ENCODE data around the gene TRIM9. TPM values are rescaled to one million over a fixed set of nuclear protein-coding genes. Genes with fewer than 3 reads are reported as not detected.

The TRIM9 gene
- total RNA-seq, 2 experiments from 2014 or later = 0.19 to 0.45 TPM

GRCh38 chr14:51000566-51000965 is 94.3 kb downstream of the TRIM9 start:
- H3K4me3 ChIP-seq (ENCODE audit: low read length) = no peak overlapping the region
- intact Hi-C loops (cut with DNase I, micrococcal nuclease) = no loop called here
- TF ChIP-seq CTCF (IDR thresholded peaks at IDR 0.05) = no peak
- DNase-seq (no peak), ATAC-seq (ENCODE audit: poor library complexity) (no peak)
- H3K27me3 ChIP-seq (ENCODE audit: control insufficient read depth in 1 of 2, insufficient read depth in 2 of 2, low read length in 2 of 2) = peaks cover 0 to 2% of the 10 kb centered on the region in 2 experiments
- H3K4me1 ChIP-seq (ENCODE audit: insufficient read depth, low read length) = no peaks in the 10 kb centered on the region
- no peaks in the 10 kb centered on the region for H3K9me3 Mint-ChIP-seq
- no peaks in the 10 kb centered on the region for H3K9me3 ChIP-seq (ENCODE audit: control insufficient read depth in 1 of 2, insufficient read depth in 1 of 2, low read length in 2 of 2)
- no peak overlapping the region for H3K4me3 Mint-ChIP-seq
- H3K36me3 Mint-ChIP-seq (ENCODE audit: low read depth) = no peaks in the 10 kb centered on the region
- H3K36me3 ChIP-seq (ENCODE audit: insufficient read depth, low read length) = no peaks in the 10 kb centered on the region
- no peak overlapping the region for H3K27ac Mint-ChIP-seq
- POLR2A ChIA-PET = no interaction called here
- H3K27ac ChIP-seq (ENCODE audit: low read depth in 1 of 2, low read length in 2 of 2) = no peak overlapping the region
- H3K27me3 Mint-ChIP-seq = no peaks in the 10 kb centered on the region
- CTCF ChIA-PET = interaction anchor here (1.1 kb wide), 1 partner anchor 22 kb away, joined by 3 read pairs; no protein-coding TSS in a partner anchor
- H3K4me1 Mint-ChIP-seq (ENCODE audit: low read depth) = no peaks in the 10 kb centered on the region

- Mint-ChIP-seq H3K4me3 (no peak overlapping the region), H3K36me3 (ENCODE audit: low read depth) (no peaks in the 10 kb centered on the region), H3K9me3 (no peaks in the 10 kb centered on the region), H3K27ac (no peak overlapping the region), H3K4me1 (ENCODE audit: low read depth) (no peaks in the 10 kb centered on the region), H3K27me3 (no peaks in the 10 kb centered on the region)
- Histone ChIP-seq H3K4me3 (ENCODE audit: low read length) (no peak overlapping the region), H3K9me3 (ENCODE audit: control insufficient read depth in 1 of 2, insufficient read depth in 1 of 2, low read length in 2 of 2) (no peaks in the 10 kb centered on the region), H3K4me1 (ENCODE audit: insufficient read depth, low read length) (no peaks in the 10 kb centered on the region), H3K27me3 (ENCODE audit: control insufficient read depth in 1 of 2, insufficient read depth in 2 of 2, low read length in 2 of 2) (peaks cover 0 to 2% of the 10 kb centered on the region in 2 experiments), H3K36me3 (ENCODE audit: insufficient read depth, low read length) (no peaks in the 10 kb centered on the region), H3K27ac (ENCODE audit: low read depth in 1 of 2, low read length in 2 of 2) (no peak overlapping the region)
- TF ChIP-seq CTCF (IDR thresholded peaks at IDR 0.05) = no peak
- no peak for ATAC-seq (ENCODE audit: poor library complexity)
- DNase-seq = no peak
- ChIA-PET CTCF (interaction anchor here (1.1 kb wide), 1 partner anchor 23 kb away, joined by 3 read pairs; no protein-coding TSS in a partner anchor), POLR2A (interaction anchor here (0.6 kb wide), 1 partner anchor 8 kb away, joined by 3 read pairs; no protein-coding TSS in a partner anchor)
- intact Hi-C loops (cut with DNase I, micrococcal nuclease) = no loop called here
Observed at GRCh38 chr14:50999726-51000125, 95.2 kb downstream of the TRIM9 start.

GRCh38 chr14:50998612-50999011 is 96.3 kb downstream of the TRIM9 start:
- intact Hi-C loops (cut with DNase I, micrococcal nuclease) = no loop called here
- Histone ChIP-seq H3K4me3 (ENCODE audit: low read length) (no peak overlapping the region), H3K4me1 (ENCODE audit: insufficient read depth, low read length) (no peaks in the 10 kb centered on the region), H3K27me3 (ENCODE audit: control insufficient read depth in 1 of 2, insufficient read depth in 2 of 2, low read length in 2 of 2) (peaks cover 0 to 2% of the 10 kb centered on the region in 2 experiments), H3K36me3 (ENCODE audit: insufficient read depth, low read length) (no peaks in the 10 kb centered on the region), H3K9me3 (ENCODE audit: control insufficient read depth in 1 of 2, insufficient read depth in 1 of 2, low read length in 2 of 2) (no peaks in the 10 kb centered on the region), H3K27ac (ENCODE audit: low read depth in 1 of 2, low read length in 2 of 2) (no peak overlapping the region)
- Mint-ChIP-seq H3K27me3 (no peaks in the 10 kb centered on the region), H3K27ac (no peak overlapping the region), H3K36me3 (ENCODE audit: low read depth) (no peaks in the 10 kb centered on the region), H3K4me1 (ENCODE audit: low read depth) (no peaks in the 10 kb centered on the region), H3K4me3 (no peak overlapping the region), H3K9me3 (no peaks in the 10 kb centered on the region)
- POLR2A ChIA-PET = no interaction called here
- no peak for TF ChIP-seq CTCF (IDR thresholded peaks at IDR 0.05)
- ATAC-seq (ENCODE audit: poor library complexity) (no peak), DNase-seq (no peak)
- CTCF ChIA-PET = no interaction called here

All from CD4-positive, alpha-beta T cell (primary cell).